ENCODE results near the gene SEZ6L2. TPM values are rescaled to one million over a fixed set of nuclear protein-coding genes. Genes with fewer than 3 reads are reported as not detected.
"Not testable (repeated sequence)": the region's sequence is repeated elsewhere in the genome, so short reads cannot be mapped to it uniquely, and the experiment has no call there.

The SEZ6L2 gene
- total and polyA plus RNA-seq, 2 donors (not counting 1 experiment from before 2014, with no cell fraction given): 1.2 to 1.8 TPM

DNA sequence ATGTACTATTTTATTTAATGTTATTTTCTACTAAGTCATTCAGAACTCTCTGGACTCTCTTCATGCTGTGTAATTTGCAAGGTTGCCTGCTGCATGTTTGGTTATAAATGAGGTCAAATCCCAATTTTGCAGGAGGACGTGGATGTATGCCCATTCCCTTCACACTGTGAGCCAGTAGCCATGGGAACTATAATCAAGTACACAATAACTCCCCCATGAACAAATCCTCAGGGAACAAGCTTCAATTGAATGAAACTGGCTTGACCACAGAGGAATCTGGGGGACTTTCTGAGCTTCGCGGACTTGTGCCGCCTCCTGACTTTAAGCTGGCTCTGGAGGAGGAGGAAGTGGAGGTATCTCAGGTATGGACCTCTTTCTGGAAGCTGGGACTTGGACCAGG lies 41.3 kb upstream of the SEZ6L2 start:
- no peak for DNase-seq (ENCODE audit: low read depth in 2 of 2)
- no peak overlapping the region for H3K4me2 ChIP-seq (ENCODE audit: extremely low read depth, insufficient read depth, low read length)
- H3K27me3 ChIP-seq (ENCODE audit: control insufficient read depth, insufficient read depth, low read length): no peaks in the 10 kb centered on the region

DNA sequence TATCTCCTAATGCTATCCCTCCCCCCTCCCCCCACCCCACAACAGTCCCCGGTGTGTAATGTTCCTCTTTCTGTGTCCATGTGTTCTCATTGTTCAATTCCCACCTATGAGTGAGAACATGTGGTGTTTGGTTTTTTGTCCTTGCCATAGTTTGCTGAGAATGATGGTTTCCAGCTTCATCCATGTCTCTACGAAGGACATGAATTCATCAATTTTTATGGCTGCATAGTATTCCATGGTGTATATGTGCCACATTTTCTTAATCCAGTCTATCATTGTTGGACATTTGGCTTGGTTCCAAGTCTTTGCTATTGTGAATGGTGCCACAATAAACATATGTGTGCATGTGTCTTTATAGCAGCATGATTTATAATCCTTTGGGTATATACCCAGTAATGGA lies 32.4 kb upstream of the SEZ6L2 start:
- not testable (repeated sequence) for H2AFZ ChIP-seq (ENCODE audit: low read length); H3K4me3 ChIP-seq (replicated peaks in 1 of 4; ENCODE audit: control extremely low read depth in 1 of 4, insufficient read depth in 1 of 4, low read depth in 3 of 4, low read length in 4 of 4); H3K4me1 ChIP-seq (ENCODE audit: control insufficient read depth, extremely low read depth, insufficient read depth, low read length); H3K9me3 ChIP-seq (ENCODE audit: control insufficient read depth, insufficient read depth, low read depth, low read length); H3K27ac ChIP-seq (ENCODE audit: insufficient read depth, low read length); H3K4me2 ChIP-seq (ENCODE audit: extremely low read depth, insufficient read depth, low read length); H3K36me3 ChIP-seq (ENCODE audit: control insufficient read depth, insufficient read depth, low read length); H3K9ac ChIP-seq (ENCODE audit: insufficient read depth, low read length); H3K27me3 ChIP-seq (ENCODE audit: control insufficient read depth, insufficient read depth, low read length); H3K79me2 ChIP-seq (ENCODE audit: control insufficient read depth, insufficient read depth, low read length); DNase-seq (ENCODE audit: low read depth in 2 of 2); H4K20me1 ChIP-seq (ENCODE audit: control insufficient read depth, extremely low read depth, insufficient read depth, low read length)

More for the DNA sequence above, 41.3 kb upstream of the SEZ6L2 start:
- Histone ChIP-seq H3K4me1 (ENCODE audit: control insufficient read depth, extremely low read depth, insufficient read depth, low read length) (peaks cover 7% of the 10 kb centered on the region), H3K9me3 (ENCODE audit: control insufficient read depth, insufficient read depth, low read depth, low read length) (no peaks in the 10 kb centered on the region), H4K20me1 (ENCODE audit: control insufficient read depth, extremely low read depth, insufficient read depth, low read length) (no peaks in the 10 kb centered on the region), H3K9ac (ENCODE audit: insufficient read depth, low read length) (no peak overlapping the region), H3K4me3 (replicated peaks in 1 of 4; ENCODE audit: control extremely low read depth in 1 of 4, insufficient read depth in 1 of 4, low read depth in 3 of 4, low read length in 4 of 4) (no peak overlapping the region), H3K36me3 (ENCODE audit: control insufficient read depth, insufficient read depth, low read length) (no peaks in the 10 kb centered on the region), H2AFZ (ENCODE audit: low read length) (no peak overlapping the region), H3K79me2 (ENCODE audit: control insufficient read depth, insufficient read depth, low read length) (no peaks in the 10 kb centered on the region), H3K27ac (ENCODE audit: insufficient read depth, low read length) (no peak overlapping the region)
- TF ChIP-seq EZH2 (IDR thresholded peaks at IDR 0.05; ENCODE audit: low read length, missing control alignments): no peak
- TF ChIP-seq, protein P1, sequence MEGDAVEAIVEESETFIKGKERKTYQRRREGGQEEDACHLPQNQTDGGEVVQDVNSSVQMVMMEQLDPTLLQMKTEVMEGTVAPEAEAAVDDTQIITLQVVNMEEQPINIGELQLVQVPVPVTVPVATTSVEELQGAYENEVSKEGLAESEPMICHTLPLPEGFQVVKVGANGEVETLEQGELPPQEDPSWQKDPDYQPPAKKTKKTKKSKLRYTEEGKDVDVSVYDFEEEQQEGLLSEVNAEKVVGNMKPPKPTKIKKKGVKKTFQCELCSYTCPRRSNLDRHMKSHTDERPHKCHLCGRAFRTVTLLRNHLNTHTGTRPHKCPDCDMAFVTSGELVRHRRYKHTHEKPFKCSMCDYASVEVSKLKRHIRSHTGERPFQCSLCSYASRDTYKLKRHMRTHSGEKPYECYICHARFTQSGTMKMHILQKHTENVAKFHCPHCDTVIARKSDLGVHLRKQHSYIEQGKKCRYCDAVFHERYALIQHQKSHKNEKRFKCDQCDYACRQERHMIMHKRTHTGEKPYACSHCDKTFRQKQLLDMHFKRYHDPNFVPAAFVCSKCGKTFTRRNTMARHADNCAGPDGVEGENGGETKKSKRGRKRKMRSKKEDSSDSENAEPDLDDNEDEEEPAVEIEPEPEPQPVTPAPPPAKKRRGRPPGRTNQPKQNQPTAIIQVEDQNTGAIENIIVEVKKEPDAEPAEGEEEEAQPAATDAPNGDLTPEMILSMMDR (conservative IDR thresholded peaks at IDR 0.05 in 1 of 2, IDR thresholded peaks at IDR 0.05 in 1 of 2; ENCODE audit: low read depth in 1 of 2, low read length in 2 of 2): no peak

- peaks cover 11% of the 10 kb centered on the region for H3K79me2 ChIP-seq (ENCODE audit: control insufficient read depth, insufficient read depth, low read length)
- H3K27me3 ChIP-seq (ENCODE audit: control insufficient read depth, insufficient read depth, low read length): no peaks in the 10 kb centered on the region
- peaks cover 14% of the 10 kb centered on the region for H3K4me1 ChIP-seq (ENCODE audit: control insufficient read depth, extremely low read depth, insufficient read depth, low read length)
- no peaks in the 10 kb centered on the region for H4K20me1 ChIP-seq (ENCODE audit: control insufficient read depth, extremely low read depth, insufficient read depth, low read length)
- H3K9me3 ChIP-seq (ENCODE audit: control insufficient read depth, insufficient read depth, low read depth, low read length): no peaks in the 10 kb centered on the region
- TF ChIP-seq EZH2 (IDR thresholded peaks at IDR 0.05; ENCODE audit: low read length, missing control alignments): no peak
- TF ChIP-seq, protein P1 (conservative IDR thresholded peaks at IDR 0.05 in 1 of 2, IDR thresholded peaks at IDR 0.05 in 1 of 2; ENCODE audit: low read depth in 1 of 2, low read length in 2 of 2): no peak
- no peak overlapping the region for H3K9ac ChIP-seq (ENCODE audit: insufficient read depth, low read length)
- DNase-seq (ENCODE audit: low read depth in 2 of 2): peak in 1 of 2 donors; percentile 16
- peak overlapping the region; percentile 99 for H3K4me2 ChIP-seq (ENCODE audit: extremely low read depth, insufficient read depth, low read length)
- peak overlapping the region; percentile 97 for H2AFZ ChIP-seq (ENCODE audit: low read length)
- H3K36me3 ChIP-seq (ENCODE audit: control insufficient read depth, insufficient read depth, low read length): no peaks in the 10 kb centered on the region
- H3K27ac ChIP-seq (ENCODE audit: insufficient read depth, low read length): peak overlapping the region; percentile 90
- H3K4me3 ChIP-seq (replicated peaks in 1 of 4; ENCODE audit: control extremely low read depth in 1 of 4, insufficient read depth in 1 of 4, low read depth in 3 of 4, low read length in 4 of 4): peak overlapping the region; percentile 59 to 90 (median 78)
These were observed 27.9 kb upstream of the SEZ6L2 start for GRCh38 chr16:29927070-29927905.
